HG02870 (cell line): ENCODE data around the gene TEX54.
"Not testable (repeated sequence)": the region's sequence is repeated elsewhere in the genome, so short reads cannot be mapped to it uniquely, and the experiment has no call there.

Experiments used
- ATAC-seq: cut with Tn5 transposase; IDR thresholded peaks from one replicate; pipeline ENCODE4 v1.9.1; 2021; ENCODE audit warnings: mild to moderate bottlenecking, moderate library complexity; ENCODE audit not compliant: unreplicated experiment

TEX54 gene

GRCh38 chr11:62835336-62835735 is 2.7 kb upstream of the TEX54 start:
- no peak for ATAC-seq

- ATAC-seq: peak; percentile 74
Measured at GRCh38 chr11:62831520-62832335, 913 bp downstream of the TEX54 start, which contains the start of gene STX5. TSS of gene STX5 (minus strand) at chr11:62832051. CDS start at chr11:62831243, 808 bp downstream.

DNA sequence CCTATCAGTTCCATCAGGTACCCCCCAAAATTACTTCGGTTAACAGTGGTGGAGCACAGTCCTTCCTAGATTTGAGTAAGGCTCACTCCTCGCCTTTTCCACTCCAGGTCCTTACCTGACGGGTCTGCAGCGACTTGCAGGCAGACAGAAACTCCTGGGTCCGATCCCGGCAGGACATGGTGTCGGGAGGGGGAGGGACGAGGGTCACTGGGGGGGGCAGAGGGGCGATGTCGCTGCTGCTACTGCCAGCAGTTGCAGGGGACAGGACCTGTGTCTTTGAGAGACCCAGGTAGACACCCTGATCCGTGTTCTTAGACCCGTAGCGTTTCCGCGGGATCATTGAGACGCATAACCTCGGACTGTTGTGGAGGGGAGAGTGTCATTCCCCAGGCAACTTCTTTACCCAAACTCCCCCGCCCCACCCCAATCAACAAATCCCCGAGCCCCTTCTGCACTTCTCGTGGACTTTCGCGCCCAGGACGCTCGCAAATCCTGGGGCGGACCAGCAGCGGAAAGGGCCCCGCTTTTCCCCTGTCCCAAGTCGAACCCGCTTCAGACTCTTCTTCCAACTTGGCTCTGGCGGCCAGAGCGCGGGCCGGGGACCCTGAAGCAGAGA is 1.6 kb downstream of the TEX54 start:
- ATAC-seq: no peak

DNA sequence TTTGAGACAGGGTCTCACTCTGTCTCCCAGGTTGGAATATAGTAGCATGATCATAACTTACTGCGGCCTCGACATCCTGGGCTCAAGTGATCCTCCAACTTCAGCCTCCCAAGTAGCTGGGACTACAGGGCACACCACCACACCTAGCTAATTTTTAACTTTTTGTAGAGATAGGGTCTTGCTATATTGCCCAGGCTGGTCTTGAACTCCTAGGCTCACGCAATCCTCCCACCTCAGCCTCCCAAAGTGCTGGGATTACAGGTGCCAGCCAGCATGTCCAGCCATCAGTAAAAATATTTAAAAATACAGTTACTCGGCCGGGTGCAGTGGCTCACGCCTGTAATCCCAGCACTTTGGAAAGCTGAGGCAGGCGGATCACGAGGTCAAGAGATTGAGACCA is 4.5 kb downstream of the TEX54 start:
- not testable (repeated sequence) for ATAC-seq

GRCh38 chr11:62823677-62824076 is 9.0 kb downstream of the TEX54 start:
- no peak for ATAC-seq

DNA sequence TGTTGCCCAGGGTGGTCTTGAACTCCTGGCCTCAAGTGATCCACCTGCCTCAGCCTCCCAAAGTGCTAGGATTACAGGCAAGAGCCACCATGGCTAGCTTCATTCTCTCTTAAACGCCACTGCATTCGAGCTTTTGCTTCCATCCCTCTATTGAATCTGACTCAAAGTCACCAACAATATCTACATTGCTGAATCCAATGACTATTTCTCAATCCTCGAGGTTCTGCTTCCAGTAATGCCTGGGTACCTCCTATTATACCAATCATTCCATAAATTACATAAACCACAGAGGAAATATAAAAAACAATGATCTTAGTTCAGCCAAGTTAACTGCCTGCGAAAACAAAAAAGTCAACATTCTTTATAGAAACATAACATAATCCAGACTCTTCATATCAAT is 15.5 kb downstream of the TEX54 start:
- ATAC-seq: no peak

GRCh38 chr11:62816557-62816956 is 16.1 kb downstream of the TEX54 start:
- ATAC-seq: no peak

GRCh38 chr11:62811659-62812058 is 21.0 kb downstream of the TEX54 start:
- no peak for ATAC-seq

- ATAC-seq: no peak
Measured at GRCh38 chr11:62810748-62811147, 21.9 kb downstream of the TEX54 start.

DNA sequence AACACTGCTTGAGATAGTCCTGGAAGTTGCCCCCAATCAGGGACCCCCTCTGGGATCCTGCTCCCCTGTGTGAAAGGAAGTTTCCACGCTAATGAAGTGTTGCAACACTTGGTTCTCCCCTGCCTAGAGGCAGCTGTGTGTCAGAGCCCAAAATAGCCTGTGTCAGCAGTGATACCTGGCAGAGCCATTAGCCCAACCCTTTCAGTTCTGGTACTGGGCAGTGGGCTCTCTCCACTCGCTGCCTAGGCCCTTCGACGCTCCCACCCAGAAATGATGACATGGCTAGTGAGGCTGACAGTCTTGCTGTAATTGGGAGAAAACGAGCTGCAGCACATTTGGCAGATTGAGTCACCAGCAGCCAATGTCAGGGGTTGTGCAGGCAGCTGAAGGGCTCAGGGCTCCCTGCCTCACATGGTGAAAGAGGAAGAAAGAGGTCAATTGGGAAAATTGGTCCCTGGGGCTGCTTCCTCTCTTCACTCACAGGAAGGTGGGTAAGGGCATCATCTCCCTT is 26.0 kb downstream of the TEX54 start:
- no peak for ATAC-seq

GRCh38 chr11:62805961-62806441 is 26.6 kb downstream of the TEX54 start:
- no peak for ATAC-seq

- ATAC-seq: peak; percentile 72
Measured at GRCh38 chr11:62805076-62805892, 27.4 kb downstream of the TEX54 start, which contains the start of gene NXF1. TSS of gene NXF1 (minus strand) at chr11:62805440. CDS start at chr11:62805356, 84 bp downstream.

GRCh38 chr11:62804310-62805075 is 28.1 kb downstream of the TEX54 start:
- peak; percentile 10 for ATAC-seq

- ATAC-seq: no peak
Measured at GRCh38 chr11:62801071-62801470, 31.6 kb downstream of the TEX54 start.

GRCh38 chr11:62799486-62799885 is 33.2 kb downstream of the TEX54 start:
- no peak for ATAC-seq

GRCh38 chr11:62796281-62796680 is 36.4 kb downstream of the TEX54 start:
- ATAC-seq: no peak

DNA sequence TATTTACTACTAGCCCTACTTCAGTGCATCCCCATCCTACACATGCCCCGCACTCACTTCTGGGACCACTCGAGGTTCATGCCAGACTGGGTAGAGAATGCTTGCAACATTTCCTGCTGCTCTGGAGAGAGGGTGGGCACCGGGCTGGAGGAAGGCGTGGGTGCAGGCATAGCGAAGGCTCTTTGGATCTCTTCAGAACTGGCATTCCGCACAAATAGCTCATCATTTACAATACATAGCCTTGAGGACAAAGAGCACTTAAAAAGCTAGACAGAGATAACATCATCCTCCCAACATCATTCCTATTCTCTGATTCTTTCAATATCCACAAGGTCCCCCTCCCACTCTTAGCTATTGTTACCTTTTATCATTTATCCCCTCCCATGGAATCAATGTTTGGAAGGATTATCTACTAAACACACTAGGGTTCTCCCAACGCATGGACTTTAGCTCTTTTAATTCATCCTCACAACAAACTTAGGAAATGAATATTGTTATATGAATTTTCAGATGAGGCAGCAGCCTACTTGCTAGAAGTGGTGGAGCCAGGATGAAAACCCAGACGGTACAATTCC is 38.4 kb downstream of the TEX54 start:
- ATAC-seq: no peak

- no peak for ATAC-seq
Measured at GRCh38 chr11:62792202-62792575, 40.5 kb downstream of the TEX54 start.

GRCh38 chr11:62791501-62792201 is 41.0 kb downstream of the TEX54 start, which contains the start of gene TMEM223:
TSS of gene TMEM223 (minus strand) at chr11:62792006. CDS start at chr11:62791994, 12 bp downstream.
- ATAC-seq: peak; percentile 66
